22Rv1 (cell line): Measurements from ENCODE around the gene WASF3.

ENCODE experiments used
- ZFX ChIP-seq: fragments of 450-650 bp; IDR thresholded peaks from 2 replicates; pipeline ENCODE4 v1.6.1; 2017; ENCODE audit warnings: antibody characterized with exemption, borderline replicate concordance
- TF ChIP-seq, protein P1 (sequence below): fragments of 450-650 bp; IDR thresholded peaks from 2 replicates; pipeline ENCODE4 v1.5.1; 2017; ENCODE audit warnings: mild to moderate bottlenecking

DNA sequence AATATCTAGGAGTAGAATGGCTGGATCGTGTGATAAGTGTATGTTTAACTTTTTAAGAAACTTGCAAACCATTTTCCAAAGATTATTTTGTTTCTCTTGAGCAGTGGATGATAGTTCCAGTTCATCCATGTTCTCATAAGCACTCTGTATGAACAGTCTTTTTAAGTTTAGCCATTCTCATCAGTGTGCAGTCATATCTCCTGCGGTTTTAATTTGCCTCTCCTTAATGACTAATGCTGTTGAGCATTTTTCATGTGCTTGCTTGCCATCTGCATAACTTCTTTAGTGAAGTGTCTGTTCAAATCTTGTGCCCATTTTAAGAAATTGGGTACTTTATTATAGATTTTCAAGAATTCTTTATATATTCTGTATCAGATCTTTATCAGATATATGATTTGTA, 58.6 kb downstream of the WASF3 start:
- TF ChIP-seq ZFX: no peak
- TF ChIP-seq, protein P1, sequence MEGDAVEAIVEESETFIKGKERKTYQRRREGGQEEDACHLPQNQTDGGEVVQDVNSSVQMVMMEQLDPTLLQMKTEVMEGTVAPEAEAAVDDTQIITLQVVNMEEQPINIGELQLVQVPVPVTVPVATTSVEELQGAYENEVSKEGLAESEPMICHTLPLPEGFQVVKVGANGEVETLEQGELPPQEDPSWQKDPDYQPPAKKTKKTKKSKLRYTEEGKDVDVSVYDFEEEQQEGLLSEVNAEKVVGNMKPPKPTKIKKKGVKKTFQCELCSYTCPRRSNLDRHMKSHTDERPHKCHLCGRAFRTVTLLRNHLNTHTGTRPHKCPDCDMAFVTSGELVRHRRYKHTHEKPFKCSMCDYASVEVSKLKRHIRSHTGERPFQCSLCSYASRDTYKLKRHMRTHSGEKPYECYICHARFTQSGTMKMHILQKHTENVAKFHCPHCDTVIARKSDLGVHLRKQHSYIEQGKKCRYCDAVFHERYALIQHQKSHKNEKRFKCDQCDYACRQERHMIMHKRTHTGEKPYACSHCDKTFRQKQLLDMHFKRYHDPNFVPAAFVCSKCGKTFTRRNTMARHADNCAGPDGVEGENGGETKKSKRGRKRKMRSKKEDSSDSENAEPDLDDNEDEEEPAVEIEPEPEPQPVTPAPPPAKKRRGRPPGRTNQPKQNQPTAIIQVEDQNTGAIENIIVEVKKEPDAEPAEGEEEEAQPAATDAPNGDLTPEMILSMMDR: no peak
